Stomach (tissue), 19 donors: ENCODE data around the gene ST14. TPM values are rescaled to one million over a fixed set of nuclear protein-coding genes. Genes with fewer than 3 reads are reported as not detected.

ENCODE experiments used
- DNase-seq, 2 donors: peaks; one replicate each; pipeline versions ENCODE4 v3.0.0 to v3.0.0-alpha.2; 2013 to 2019
- H3K27ac ChIP-seq, 5 donors: fragments of 200-600 bp in 4 of 5; sonication (generic) in 4 of 5; one replicate each; pipeline ENCODE4 v1.5.1; 2013 to 2019; ENCODE audit warnings: mild to moderate bottlenecking in 1 of 5, moderate library complexity in 1 of 5
- H3K27me3 ChIP-seq, 3 donors: fragments of 200-600 bp; sonication (generic); one replicate each; pipeline ENCODE4 v1.5.1; 2017 to 2019; ENCODE audit warnings: mixed run types in 1 of 3
- H3K36me3 ChIP-seq, 4 donors: fragments of 200-600 bp; sonication (generic); 1 replicate in 3 of 4; 2 replicates in 1 of 4; pipeline ENCODE4 v1.5.1; 2016 to 2019
- H3K4me1 ChIP-seq, 4 donors: fragments of 200-600 bp; sonication (generic); one replicate each; pipeline ENCODE4 v1.5.1; 2016 to 2019
- H3K4me3 ChIP-seq, 4 donors: fragments of 200-600 bp; sonication (generic) in 3 of 4; one replicate each; pipeline ENCODE4 v1.5.1; 2016 to 2019; ENCODE audit warnings: mild to moderate bottlenecking in 1 of 4
- H3K9me3 ChIP-seq, 4 donors: fragments of 200-600 bp; sonication (generic); one replicate each; pipeline ENCODE4 v1.5.1; 2016 to 2019
- EP300 ChIP-seq: sonication (generic); formaldehyde crosslinking; IDR thresholded peaks from one replicate; pipeline ENCODE4 v1.6.1; 2017; ENCODE audit warnings: antibody characterized with exemption
- POLR2A ChIP-seq, 4 donors: fragments of 450-650 bp; IDR thresholded peaks; one replicate each; pipeline ENCODE4 v1.6.1; 2016; ENCODE audit warnings: antibody characterized with exemption in 4 of 4, control low read depth in 2 of 4, mild to moderate bottlenecking in 1 of 4, moderate library complexity in 1 of 4
- POLR2AphosphoS5 ChIP-seq, 3 donors: sonication (generic); formaldehyde crosslinking; IDR thresholded peaks; one replicate each; pipeline ENCODE4 v1.6.1; 2016; ENCODE audit warnings: antibody characterized with exemption in 3 of 3
- WGBS, 5 donors: extraction: QIAGEN DNeasy Blood & Tissue Kit in 3 of 5; methylation state at CpG; one replicate each; pipeline versions ENCODE4 v1.1.5 to v1.1.7; 2013 to 2018; 5-methylcytosine and 5-hydroxymethylcytosine counted together
- intact Hi-C: fragments of 100-400 bp; cut with DNase I; formaldehyde crosslinking; loops from one replicate; pipeline ENCODE4 v1.15.1; 2023; ENCODE audit warnings: low total_unique reads
- long read RNA-seq, 10 donors: transcript quantifications; one replicate each; lab custom pipeline, GENCODE V29; 2026
- polyA plus RNA-seq, 3 donors: library from polyadenylated mRNA; stranded (reverse); fragments of 200-250 nt; gene quantifications; one replicate each; pipeline ENCODE4 v1.2.3, GENCODE V29; 2013
- total RNA-seq, 5 donors: library from RNA; depleted of rRNA; stranded (reverse); fragments of >200 nt; gene quantifications; one replicate each; pipeline versions ENCODE4 v1.1.0 to v1.2.3, GENCODE V29; 2014 to 2016
- TF ChIP-seq, protein P1 (sequence below), 7 experiments: fragments of 450-650 bp in 4 of 7; fragments of 200-600 bp in 3 of 7; sonication (generic) in 3 of 7; IDR thresholded peaks; one replicate each; pipeline ENCODE4 v1.5.1; 2016 to 2019; ENCODE audit warnings: antibody characterized with exemption in 7 of 7, control low read depth in 2 of 7, mild to moderate bottlenecking in 1 of 7
- donor health status: healthy with polysubstance abuse.
- donor health status: Bipolar disorder and iron deficiency.
- donor health status: healthy.

The ST14 gene
- 100 to 1,000 TPM in 2 of 5 donors, 10 to 100 TPM in 3; 43.9 to 380 (median 62.5) TPM for total RNA-seq
- polyA plus RNA-seq: 10 to 100 TPM; 12.4 to 48.6 (median 48.3) TPM
- long read RNA-seq, donor 1, transcript ST14-201 (19 exons, 3,539 nt): major isoform, 5 of 10 reads
- long read RNA-seq, donor 1, partial matches to known transcripts: 5 of 10 reads
- long read RNA-seq, donor 1, other reads (novel, unspliced or antisense): 0 of 10 reads
- long read RNA-seq, donor 2, transcript ST14-201 (19 exons, 3,539 nt): major isoform, 8 of 42 reads
- long read RNA-seq, donor 2, partial matches to known transcripts: 34 of 42 reads
- long read RNA-seq, donor 2, other reads (novel, unspliced or antisense): 0 of 42 reads
- long read RNA-seq, donor 3, partial matches to known transcripts: 18 of 20 reads
- long read RNA-seq, donor 3, other reads (novel, unspliced or antisense): 0 of 20 reads
- long read RNA-seq, donor 4: 0 reads
- long read RNA-seq, donor 5, partial matches to known transcripts: 14 of 16 reads
- long read RNA-seq, donor 5, other reads (novel, unspliced or antisense): 0 of 16 reads
- long read RNA-seq, donor 6, transcript ST14-201 (19 exons, 3,539 nt): major isoform, 12 of 55 reads
- long read RNA-seq, donor 6, partial matches to known transcripts: 42 of 55 reads
- long read RNA-seq, donor 6, other reads (novel, unspliced or antisense): 0 of 55 reads
- long read RNA-seq, donor 7, transcript ST14-201 (19 exons, 3,539 nt): major isoform, 7 of 23 reads
- long read RNA-seq, donor 7, partial matches to known transcripts: 16 of 23 reads
- long read RNA-seq, donor 7, other reads (novel, unspliced or antisense): 0 of 23 reads
- long read RNA-seq, donor 8, partial matches to known transcripts: 5 of 9 reads
- long read RNA-seq, donor 8, other reads (novel, unspliced or antisense): 0 of 9 reads
- long read RNA-seq, donor 9: 0 reads
- long read RNA-seq, donor 10, partial matches to known transcripts: 19 of 22 reads
- long read RNA-seq, donor 10, other reads (novel, unspliced or antisense): 0 of 22 reads

DNA sequence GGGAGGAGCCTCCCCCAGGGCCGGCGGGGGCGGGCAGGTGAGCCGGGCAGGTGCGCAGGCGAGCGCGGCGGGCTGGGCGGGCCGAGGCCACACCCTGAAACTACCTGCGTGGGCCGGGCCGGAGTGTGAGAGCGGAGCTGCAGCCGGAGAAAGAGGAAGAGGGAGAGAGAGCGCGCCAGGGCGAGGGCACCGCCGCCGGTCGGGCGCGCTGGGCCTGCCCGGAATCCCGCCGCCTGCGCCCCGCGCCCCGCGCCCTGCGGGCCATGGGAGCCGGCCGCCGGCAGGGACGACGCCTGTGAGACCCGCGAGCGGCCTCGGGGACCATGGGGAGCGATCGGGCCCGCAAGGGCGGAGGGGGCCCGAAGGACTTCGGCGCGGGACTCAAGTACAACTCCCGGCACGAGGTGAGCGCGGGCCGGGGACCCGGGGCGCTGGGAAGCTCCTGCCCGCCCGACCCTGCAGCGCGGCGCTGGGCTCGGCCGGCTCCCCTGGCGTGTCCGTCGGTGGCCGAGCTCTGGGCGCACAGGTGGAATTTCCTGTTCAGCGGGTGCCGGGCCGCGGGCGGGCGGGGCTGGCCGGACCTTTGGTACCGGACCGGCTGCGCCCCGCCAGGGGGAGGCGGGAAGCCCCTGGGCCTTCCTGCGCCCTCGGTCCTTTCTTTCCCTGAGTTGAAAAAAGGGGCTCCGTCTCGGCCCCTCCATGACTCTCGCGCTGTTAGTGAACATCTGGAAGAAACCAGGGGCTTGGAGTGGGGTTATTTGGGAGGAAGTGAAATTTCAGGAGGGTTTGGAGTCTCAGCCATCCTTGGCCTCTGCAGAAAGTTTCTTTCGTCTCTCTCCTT, at the start of gene ST14:
TSS of gene ST14 (plus strand) at position 126 of the 841 bp plus-strand sequence. CDS start at position 324, 198 bp downstream.
- no peak for TF ChIP-seq EP300
- no peak for TF ChIP-seq POLR2A (IDR thresholded peaks at IDR 0.05)
- TF ChIP-seq, protein P1, sequence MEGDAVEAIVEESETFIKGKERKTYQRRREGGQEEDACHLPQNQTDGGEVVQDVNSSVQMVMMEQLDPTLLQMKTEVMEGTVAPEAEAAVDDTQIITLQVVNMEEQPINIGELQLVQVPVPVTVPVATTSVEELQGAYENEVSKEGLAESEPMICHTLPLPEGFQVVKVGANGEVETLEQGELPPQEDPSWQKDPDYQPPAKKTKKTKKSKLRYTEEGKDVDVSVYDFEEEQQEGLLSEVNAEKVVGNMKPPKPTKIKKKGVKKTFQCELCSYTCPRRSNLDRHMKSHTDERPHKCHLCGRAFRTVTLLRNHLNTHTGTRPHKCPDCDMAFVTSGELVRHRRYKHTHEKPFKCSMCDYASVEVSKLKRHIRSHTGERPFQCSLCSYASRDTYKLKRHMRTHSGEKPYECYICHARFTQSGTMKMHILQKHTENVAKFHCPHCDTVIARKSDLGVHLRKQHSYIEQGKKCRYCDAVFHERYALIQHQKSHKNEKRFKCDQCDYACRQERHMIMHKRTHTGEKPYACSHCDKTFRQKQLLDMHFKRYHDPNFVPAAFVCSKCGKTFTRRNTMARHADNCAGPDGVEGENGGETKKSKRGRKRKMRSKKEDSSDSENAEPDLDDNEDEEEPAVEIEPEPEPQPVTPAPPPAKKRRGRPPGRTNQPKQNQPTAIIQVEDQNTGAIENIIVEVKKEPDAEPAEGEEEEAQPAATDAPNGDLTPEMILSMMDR (IDR thresholded peaks at IDR 0.05): no peak
- peak in 2 of 3 donors; percentile 81 to 85 for TF ChIP-seq POLR2AphosphoS5 (IDR thresholded peaks at IDR 0.05)
- Histone ChIP-seq H3K27me3 (peaks cover 0 to 46% (median 0%) of the 10 kb centered on the region in 3 donors), H3K4me1 (peaks cover 32 to 64% (median 51%) of the 10 kb centered on the region in 4 donors), H3K36me3 (no peaks in the 10 kb centered on the region), H3K27ac (peak within 1 kb of the TSS; percentile 89 to 97 (median 90)), H3K4me3 (peak within 1 kb of the TSS; percentile 53 to 70 (median 58)), H3K9me3 (no peaks in the 10 kb centered on the region)
- DNase-seq: peak; percentile 89 to 90
- intact Hi-C loops: no loop called here
- WGBS, 5 donors: 2 to 10% (median 3%) methylated on average over 14 to 89 of the region's 89 CpGs

DNA sequence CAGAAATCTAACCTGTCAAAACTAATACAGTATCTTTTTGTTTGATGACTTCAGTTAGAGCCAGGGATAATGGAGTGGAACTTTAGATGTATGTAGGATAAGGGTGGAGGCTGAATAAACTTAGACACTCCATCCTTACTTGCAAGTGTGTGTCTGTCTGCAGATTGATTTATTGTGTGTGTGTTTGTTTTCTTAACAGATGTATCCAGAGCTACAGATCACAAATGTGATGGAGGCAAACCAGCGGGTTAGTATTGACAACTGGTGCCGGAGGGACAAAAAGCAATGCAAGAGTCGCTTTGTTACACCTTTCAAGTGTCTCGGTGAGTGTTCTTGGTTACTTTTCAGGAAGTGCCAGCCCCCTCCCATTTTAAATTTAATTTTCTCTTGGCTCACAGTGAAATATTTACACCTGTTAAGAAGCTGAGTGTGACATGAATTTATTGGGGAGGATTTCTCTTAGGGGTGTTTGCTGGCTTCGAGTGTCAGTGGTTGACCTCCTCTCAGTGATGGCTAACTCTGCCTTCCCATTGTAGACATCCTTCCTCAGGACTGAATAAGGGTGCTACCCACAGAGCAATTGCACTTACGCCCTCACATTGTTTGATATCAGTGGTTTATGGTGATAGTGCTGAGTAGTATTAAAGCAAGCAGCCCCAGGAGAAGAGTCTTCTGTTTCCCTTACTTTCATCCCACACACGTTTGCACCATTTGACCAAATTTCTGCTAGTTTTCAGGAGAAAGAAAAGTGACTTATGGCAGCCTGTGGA, 49.1 kb upstream of the ST14 start:
- H3K9me3 ChIP-seq: no peaks in the 10 kb centered on the region
- WGBS, 5 donors: 83 to 89% (median 87%) methylated on average over 7 of the region's 7 CpGs

DNA sequence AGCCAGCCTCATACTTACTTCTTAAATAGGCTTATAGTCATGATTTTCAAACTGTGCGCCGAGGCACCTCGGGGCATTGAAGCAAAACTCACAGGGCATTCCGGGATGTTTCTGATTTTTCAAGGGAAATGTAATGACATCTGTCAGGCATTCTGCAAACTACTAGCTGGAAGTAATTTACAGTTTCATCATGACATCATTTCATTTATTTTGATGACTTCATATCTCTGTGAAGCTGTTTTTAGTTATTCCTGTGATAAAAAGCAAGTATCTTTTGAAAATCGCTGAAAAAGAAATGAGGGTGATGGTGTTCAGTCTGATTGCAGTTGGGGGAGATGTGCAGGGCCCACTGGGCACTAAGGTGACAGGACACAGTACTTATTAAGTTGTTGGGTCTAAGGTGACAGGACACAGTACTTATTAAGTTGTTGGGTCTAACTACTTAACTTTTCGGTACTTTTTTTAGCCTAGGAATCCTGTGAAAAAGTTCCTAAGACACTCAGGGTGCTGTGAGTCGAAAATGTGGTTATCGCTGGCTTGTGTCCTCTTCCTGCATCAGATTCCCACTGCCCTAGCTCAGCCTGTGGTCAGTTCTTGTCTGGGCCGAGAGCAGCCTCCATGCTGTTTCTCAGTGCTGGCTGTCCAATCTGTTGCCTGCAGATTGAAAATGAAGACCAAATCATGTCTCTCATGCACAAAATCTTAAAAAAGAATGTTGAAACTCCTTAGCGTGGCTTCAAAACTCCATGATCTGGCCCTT, 47.3 kb upstream of the ST14 start:
- intact Hi-C loops: no loop called here
- Histone ChIP-seq H3K4me3 (no peak overlapping the region), H3K27me3 (no peaks in the 10 kb centered on the region), H3K27ac (no peak overlapping the region), H3K36me3 (peaks cover 15 to 46% (median 36%) of the 10 kb centered on the region in 4 donors), H3K4me1 (peaks cover 0 to 22% (median 9%) of the 10 kb centered on the region in 4 donors), H3K9me3 (no peaks in the 10 kb centered on the region)
- TF ChIP-seq EP300: no peak
- TF ChIP-seq POLR2A (IDR thresholded peaks at IDR 0.05): no peak
- TF ChIP-seq, protein P1 (IDR thresholded peaks at IDR 0.05): no peak
- TF ChIP-seq POLR2AphosphoS5 (IDR thresholded peaks at IDR 0.05): no peak
- no peak for DNase-seq
- 93 to 97% (median 96%) methylated on average over 10 of the region's 10 CpGs for WGBS, 5 donors

More for the DNA sequence above, 49.1 kb upstream of the ST14 start:
- DNase-seq: no peak
- TF ChIP-seq POLR2A (IDR thresholded peaks at IDR 0.05) (no peak), POLR2AphosphoS5 (IDR thresholded peaks at IDR 0.05) (no peak), EP300 (no peak)
- TF ChIP-seq, protein P1 (IDR thresholded peaks at IDR 0.05): no peak
- Histone ChIP-seq H3K4me1 (peaks cover 0 to 15% (median 8%) of the 10 kb centered on the region in 4 donors), H3K4me3 (no peak overlapping the region), H3K27me3 (no peaks in the 10 kb centered on the region), H3K36me3 (peaks cover 15 to 43% (median 35%) of the 10 kb centered on the region in 4 donors), H3K27ac (no peak overlapping the region)
- intact Hi-C loops: no loop called here
